B cell (primary cell): Measurements from ENCODE around the gene SETBP1.

Experiments
- CTCF ChIP-seq: fragments of 200-600 bp; IDR thresholded peaks from one replicate; pipeline ENCODE4 v1.8.0; 2022; ENCODE audit warnings: antibody characterized with exemption, mild to moderate bottlenecking
- EZH2 ChIP-seq: IDR thresholded peaks from 2 replicates; pipeline ENCODE4 v1.6.1; 2012; ENCODE audit warnings: borderline replicate concordance, low read depth, mild to moderate bottlenecking, moderate library complexity, low read length; ENCODE audit not compliant: insufficient read depth, poor library complexity, severe bottlenecking

GRCh38 chr18:44731530-44732237, 51.0 kb downstream of the SETBP1 start:
- TF ChIP-seq CTCF (no peak), EZH2 (no peak)
